Mammary epithelial cell (primary cell): ENCODE results near the gene MICAL2.

ENCODE experiments used
- CTCF ChIP-seq, 2 donors: IDR thresholded peaks in 1 of 2; conservative IDR thresholded peaks in 1 of 2; 2 replicates each; pipeline ENCODE4 v1.5.1; 2011 to 2012; ENCODE audit warnings: inconsistent platforms in 2 of 2, low read length in 2 of 2, mild to moderate bottlenecking in 2 of 2, control low read depth in 1 of 2, low read depth in 1 of 2; ENCODE audit not compliant: insufficient read depth in 1 of 2; ENCODE audit errors: extremely low read depth in 1 of 2
- EZH2 ChIP-seq: IDR thresholded peaks from 2 replicates; pipeline ENCODE4 v1.6.1; 2012; ENCODE audit warnings: low read length, inconsistent platforms, borderline replicate concordance

GRCh38 chr11:12223771-12224536, 113.6 kb downstream of the MICAL2 start:
- TF ChIP-seq EZH2 = no peak
- no peak for TF ChIP-seq CTCF (conservative IDR thresholded peaks at IDR 0.05 in 1 of 2, IDR thresholded peaks at IDR 0.05 in 1 of 2; ENCODE audit: extremely low read depth in 1 of 2, insufficient read depth in 1 of 2, low read depth in 1 of 2, low read length in 2 of 2)
